ENCODE measurements around the gene MDM4. TPM values are rescaled to one million over a fixed set of nuclear protein-coding genes. Genes with fewer than 3 reads are reported as not detected.

MDM4 gene
- total and polyA plus RNA-seq, 7 donors, result 5.0 to 67.0 (median 33.4) TPM

GRCh38 chr1:204579681-204580080 is 63.5 kb downstream of the MDM4 start:
- no peak overlapping the region for H3K27ac ChIP-seq
- intact Hi-C loops (cut with DNase I), result no loop called here

DNA sequence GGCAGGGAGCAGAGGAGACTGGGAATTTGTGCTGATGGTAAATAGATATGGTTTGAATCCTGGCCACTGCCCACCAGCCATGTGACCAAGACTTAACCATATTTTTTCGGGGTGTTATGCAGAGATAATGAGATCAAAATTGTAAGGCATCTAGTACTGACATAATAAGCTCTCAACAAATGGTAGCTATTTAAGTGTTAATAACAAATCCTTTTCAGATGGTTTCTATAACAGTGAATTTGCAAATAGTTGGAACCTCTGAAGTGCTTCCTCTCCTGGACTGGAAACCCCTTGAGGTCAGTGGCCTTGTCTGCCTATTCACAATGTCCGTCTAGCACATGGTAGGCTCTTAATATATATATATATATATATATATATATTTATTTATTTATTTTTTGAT is 64.7 kb downstream of the MDM4 start:
- Histone ChIP-seq H3K9me3 (no peaks in the 10 kb centered on the region), H3K4me1 (no peaks in the 10 kb centered on the region), H3K27ac (no peak overlapping the region), H3K27me3 (ENCODE audit: insufficient read depth in 3 of 3, low read length in 2 of 3) (no peaks in the 10 kb centered on the region), H3K4me3 (no peak overlapping the region), H3K36me3 (ENCODE audit: insufficient read depth in 1 of 2, low read depth in 1 of 2) (peaks cover 0 to 24% of the 10 kb centered on the region in 2 donors)
- DNase-seq (no peak), ATAC-seq (no peak)
- intact Hi-C loops (cut with DNase I), result no loop called here
- 84 to 91% (median 84%) methylated on average over 2 of the region's 2 CpGs for WGBS, 3 donors
- TF ChIP-seq CTCF (IDR thresholded peaks at IDR 0.05), result no peak

More at GRCh38 chr1:204579681-204580080, 63.5 kb downstream of the MDM4 start:
- WGBS, 3 donors, result 68 to 71% (median 71%) methylated on average over 6 of the region's 6 CpGs
- Histone ChIP-seq H3K36me3 (ENCODE audit: insufficient read depth in 1 of 2, low read depth in 1 of 2) (peaks cover 0 to 24% of the 10 kb centered on the region in 2 donors), H3K4me1 (no peaks in the 10 kb centered on the region), H3K27me3 (ENCODE audit: insufficient read depth in 3 of 3, low read length in 2 of 3) (no peaks in the 10 kb centered on the region), H3K9me3 (no peaks in the 10 kb centered on the region), H3K4me3 (no peak overlapping the region)
- ATAC-seq (no peak), DNase-seq (no peak)
- no peak for TF ChIP-seq CTCF (IDR thresholded peaks at IDR 0.05)

GRCh38 chr1:204581759-204582158 is 65.6 kb downstream of the MDM4 start:
- DNase-seq (no peak), ATAC-seq (no peak)
- TF ChIP-seq CTCF (IDR thresholded peaks at IDR 0.05), result no peak
- H3K9me3 ChIP-seq, result no peaks in the 10 kb centered on the region
- H3K27ac ChIP-seq, result no peak overlapping the region
- peaks cover 0 to 24% of the 10 kb centered on the region in 2 donors for H3K36me3 ChIP-seq (ENCODE audit: insufficient read depth in 1 of 2, low read depth in 1 of 2)
- intact Hi-C loops (cut with DNase I), result no loop called here
- no peak overlapping the region for H3K4me3 ChIP-seq
- no peaks in the 10 kb centered on the region for H3K27me3 ChIP-seq (ENCODE audit: insufficient read depth in 3 of 3, low read length in 2 of 3)
- no peaks in the 10 kb centered on the region for H3K4me1 ChIP-seq
- 91 to 95% (median 93%) methylated on average over 3 of the region's 3 CpGs for WGBS, 3 donors

GRCh38 chr1:204583909-204584632 is 67.9 kb downstream of the MDM4 start:
- intact Hi-C loops (cut with DNase I), result no loop called here
- no peaks in the 10 kb centered on the region for H3K9me3 ChIP-seq
- peaks cover 0 to 24% of the 10 kb centered on the region in 2 donors for H3K36me3 ChIP-seq (ENCODE audit: insufficient read depth in 1 of 2, low read depth in 1 of 2)
- DNase-seq, result no peak
- H3K27ac ChIP-seq, result no peak overlapping the region
- H3K27me3 ChIP-seq (ENCODE audit: insufficient read depth in 3 of 3, low read length in 2 of 3), result no peaks in the 10 kb centered on the region
- no peak for TF ChIP-seq CTCF (IDR thresholded peaks at IDR 0.05)
- H3K4me3 ChIP-seq, result no peak overlapping the region
- WGBS, 3 donors, result 75 to 85% (median 82%) methylated on average over 4 of the region's 4 CpGs
- no peaks in the 10 kb centered on the region for H3K4me1 ChIP-seq
- ATAC-seq, result no peak
